Measurements from ENCODE around the gene BCR.

Gene BCR

DNA sequence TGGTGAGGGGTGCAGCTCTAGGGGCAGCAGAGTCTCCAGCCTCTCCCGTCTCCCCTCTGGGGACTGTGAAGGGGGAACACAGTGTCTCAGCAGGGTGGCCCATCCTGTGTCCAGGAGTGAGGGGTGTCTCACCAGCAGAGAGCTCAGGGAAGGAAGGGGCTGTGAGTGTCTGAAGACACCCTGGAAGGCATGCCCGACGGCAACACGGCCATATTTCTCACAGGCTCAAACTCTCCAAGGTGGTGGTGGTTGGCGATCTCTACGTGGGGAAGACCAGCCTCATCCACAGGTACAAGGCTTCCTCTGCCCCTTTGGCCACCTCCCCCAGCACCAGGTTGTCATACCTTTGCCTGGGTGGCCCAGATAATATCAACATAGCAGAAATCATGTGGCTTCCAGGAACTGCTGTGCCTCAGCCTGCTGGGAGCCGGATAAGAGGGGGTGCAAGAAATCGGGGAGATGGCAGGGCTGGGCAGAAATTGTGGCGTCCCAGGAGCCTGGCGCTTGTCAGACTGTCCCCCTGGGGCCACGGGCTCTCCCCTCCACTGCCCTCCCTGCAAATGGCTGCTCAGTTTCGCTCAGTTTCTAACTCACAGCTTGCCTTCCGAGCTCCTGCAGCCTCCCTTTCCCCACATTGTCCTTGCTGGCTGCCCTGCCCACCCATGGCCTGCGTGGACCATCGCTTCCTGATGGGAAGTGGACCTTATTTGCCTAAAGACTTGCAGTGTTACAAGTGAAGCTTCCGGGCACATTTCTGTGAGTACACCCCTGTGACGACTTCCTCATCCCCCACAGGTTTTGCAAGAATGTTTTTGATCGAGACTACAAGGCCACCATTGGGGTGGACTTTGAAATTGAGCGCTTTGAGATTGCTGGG lies 27.8 kb upstream of the BCR start:
- DNase-seq, result no peak

DNA sequence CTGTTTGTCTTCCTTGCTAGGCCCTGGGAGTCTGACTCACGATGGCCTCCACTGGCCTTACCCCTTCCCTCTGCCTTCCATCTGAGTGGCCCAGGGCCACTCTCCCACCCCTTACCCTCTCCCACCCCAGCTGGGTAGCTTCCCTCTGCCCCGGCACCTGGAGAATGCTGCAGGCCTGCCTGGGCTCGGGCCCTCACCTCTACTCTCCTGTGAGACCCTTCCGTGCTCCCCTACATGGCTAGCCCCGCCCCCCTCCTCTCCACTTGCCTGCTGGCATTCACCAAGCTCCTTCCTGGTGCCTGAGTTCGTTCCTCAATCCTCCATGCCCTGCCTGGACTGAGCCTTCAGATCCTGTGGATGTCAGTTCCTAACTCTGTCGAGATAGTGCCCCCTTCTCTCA lies 26.3 kb upstream of the BCR start:
- DNase-seq, result no peak

DNA sequence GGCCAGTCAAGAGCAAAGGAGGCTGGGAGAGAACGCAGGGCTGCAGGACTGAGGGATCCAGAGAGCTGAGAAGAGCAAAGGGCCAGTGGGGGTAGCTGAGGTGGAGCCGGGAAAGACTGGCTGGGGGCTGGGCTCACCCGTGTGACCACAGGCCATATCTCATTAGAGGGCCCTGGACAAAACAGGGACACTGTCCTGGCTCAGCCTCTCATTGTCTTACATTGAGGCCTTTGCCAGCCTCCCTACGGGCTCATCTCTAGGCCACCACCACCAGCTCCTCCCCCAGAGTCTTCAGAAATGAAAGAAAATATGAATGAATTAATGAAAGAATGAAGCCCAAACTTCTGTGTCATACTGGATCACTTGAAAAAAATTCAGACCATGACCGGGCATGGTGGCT lies 25.8 kb upstream of the BCR start:
- DNase-seq, result no peak

DNA sequence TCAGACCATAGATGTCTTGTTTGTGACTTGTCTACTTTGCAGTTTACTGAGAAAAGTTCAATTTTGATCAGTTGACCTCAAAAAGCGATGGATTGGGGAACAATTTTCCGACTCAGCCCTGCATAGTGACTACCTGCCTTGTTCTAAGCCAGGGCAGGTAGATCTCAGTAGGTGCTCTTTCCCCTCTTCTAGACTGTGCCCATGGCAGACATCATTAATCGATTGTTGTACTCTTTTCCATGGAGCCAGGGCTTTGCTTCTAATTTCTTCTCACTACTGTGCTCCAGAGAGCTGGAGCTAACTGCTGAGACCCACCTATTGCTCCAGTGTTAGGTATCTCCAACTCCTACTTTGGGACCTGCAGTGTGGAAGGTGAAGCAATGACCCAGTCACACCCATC lies 25.2 kb upstream of the BCR start:
- no peak for DNase-seq

DNA sequence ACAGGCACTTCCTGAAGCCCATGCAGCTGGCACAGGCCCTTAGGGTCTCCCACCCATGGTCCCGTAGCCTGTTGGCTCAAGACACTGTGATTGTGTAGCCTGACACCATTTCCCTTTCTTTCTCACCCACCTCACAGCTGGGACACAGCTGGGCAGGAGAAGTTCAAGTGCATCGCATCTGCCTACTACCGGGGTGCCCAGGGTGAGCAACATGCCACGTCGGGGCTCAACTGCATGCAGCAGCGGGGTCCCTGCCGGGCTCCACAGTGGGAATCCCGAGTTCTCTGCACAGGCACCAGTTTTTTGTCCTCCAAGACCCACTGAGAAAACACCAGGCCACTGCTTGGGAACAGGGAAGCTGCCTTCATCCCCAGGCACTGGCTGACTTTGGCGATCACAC lies 24.5 kb upstream of the BCR start:
- DNase-seq, result no peak

DNA sequence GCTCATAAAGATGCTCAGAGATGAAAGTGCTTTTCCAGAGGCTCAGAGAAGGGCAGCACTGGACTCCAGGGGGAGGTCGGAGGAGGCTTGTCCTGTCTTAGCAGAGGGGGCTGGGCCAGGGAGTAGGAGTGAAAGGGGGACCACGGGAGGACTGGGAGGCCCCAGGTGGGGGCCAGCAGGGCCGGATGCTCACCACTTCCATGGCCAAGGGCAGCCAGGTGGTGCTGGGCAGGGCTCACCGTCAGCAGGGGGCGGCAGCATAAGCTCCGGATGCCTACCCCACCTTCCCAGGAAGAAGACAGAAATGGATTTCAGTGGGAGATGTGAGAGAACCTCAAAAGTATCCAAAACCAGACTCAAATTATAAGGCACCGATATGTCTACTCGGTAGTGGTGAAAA lies 24.0 kb upstream of the BCR start:
- no peak for DNase-seq

DNA sequence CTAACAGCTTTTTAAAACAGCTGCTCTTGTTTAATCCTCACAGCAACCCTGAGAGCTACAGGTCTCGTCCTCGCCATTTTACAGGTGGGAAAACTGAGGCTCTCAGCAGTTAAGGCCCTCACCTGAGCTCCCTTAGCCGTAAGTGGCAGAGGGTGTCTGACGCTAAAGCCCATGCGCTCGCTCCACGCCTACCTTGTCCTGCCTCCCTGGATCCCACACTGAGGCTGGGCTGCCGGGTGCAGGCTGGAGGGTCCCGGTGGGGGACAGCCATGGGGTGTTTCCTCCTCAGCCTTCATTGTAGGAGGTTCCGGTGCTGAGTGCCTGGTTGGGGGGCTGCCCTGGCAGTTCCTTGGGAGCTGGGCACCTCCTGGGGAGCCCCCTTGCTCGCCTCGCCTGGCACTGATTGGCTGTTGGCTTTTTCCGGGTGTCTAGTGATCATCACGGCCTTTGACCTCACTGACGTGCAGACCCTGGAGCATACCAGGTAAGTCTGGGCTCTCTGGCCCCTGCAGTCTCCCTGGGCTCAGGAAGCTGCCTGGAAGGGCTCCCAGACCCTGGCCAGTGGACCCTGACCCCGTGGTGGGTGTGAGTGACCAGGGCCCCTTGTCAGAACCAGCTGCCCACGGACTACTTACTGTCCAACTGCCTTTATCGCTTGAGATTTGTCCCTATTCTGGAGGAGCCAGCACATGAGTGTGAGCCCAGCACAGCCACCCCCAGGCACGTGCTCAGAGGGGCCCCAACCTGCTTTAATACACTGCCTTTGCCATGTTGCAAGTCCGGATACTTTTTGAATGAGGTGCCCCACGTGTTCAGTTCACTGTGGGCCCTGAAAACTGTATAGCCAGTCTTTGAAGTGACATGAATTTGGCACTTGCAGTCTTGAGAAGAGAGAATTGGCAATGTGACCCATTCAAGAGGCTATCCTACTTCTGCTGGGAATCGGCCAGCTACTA lies 22.5 kb upstream of the BCR start:
- DNase-seq, result no peak

DNA sequence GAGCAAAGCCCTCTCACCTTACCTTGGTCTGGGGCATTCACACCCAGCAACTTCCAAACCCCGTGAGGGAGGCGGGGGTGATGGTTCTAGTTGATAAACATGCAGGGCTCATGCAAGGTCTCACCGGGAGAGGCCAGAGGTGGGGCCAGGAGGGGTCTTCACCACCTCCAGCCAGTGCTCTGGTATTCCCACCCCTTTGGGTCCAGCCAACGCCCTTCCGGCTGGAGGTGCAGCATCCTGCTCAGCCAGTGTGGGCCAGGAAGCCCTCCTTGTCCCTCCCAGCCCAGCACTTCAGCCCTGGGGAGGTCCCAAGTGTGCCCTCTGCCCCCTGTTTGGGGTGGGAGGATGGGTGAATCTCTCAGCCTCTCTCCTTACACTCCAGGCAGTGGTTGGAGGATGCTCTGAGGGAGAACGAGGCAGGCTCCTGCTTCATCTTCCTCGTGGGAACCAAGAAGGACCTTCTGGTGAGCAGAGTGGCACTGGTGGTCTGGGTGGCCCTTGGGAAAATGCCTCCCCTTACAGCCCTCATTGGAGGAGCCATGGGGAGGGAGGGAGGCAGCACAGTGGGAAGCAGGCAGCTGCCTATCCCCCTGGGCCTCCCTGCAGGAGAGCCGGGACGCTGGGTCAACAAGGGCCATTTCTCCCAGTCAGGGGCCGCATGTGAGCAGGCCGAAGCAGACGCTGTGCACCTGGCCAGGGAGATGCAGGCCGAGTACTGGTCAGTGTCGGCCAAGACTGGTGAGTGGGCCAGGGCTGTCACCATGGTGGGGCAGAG lies 21.6 kb upstream of the BCR start:
- DNase-seq, result no peak

DNA sequence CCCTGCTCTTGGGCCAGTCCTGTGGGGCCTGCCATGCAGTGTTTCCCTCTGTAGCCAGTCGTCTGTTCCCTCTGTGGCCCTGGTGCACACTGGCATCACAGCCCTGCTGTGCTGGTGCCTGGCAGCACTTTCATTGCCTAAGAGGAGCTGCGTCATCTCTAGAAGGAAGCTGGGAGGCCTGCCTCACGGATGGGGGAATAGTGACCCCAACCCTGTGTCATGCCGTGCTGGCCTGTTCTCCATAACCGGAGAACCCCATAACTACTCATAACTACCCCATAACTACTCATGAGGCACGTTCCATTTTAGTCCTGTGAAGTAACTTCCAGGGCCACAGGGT lies 21.0 kb upstream of the BCR start:
- no peak for DNase-seq

DNA sequence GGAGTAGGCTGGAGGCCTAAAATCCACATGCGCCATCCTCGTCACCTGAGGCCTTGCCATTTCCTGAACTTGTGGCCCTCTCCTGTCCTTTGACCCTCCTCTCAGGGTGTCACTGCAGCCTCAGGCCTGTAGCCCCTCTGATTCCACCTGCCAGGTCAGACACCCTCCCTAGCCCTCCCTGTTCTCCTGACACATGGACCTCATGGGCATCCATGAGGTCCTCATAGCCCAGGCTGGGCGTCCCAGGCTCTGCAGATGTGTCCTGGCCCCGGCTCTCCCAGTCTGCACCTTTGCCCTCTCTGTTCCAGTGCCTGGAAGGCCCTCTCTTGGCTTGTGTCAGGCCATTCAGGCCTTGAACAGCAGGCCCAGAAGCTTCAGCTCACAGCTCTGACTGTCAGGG lies 19.3 kb upstream of the BCR start:
- no peak for DNase-seq

DNA sequence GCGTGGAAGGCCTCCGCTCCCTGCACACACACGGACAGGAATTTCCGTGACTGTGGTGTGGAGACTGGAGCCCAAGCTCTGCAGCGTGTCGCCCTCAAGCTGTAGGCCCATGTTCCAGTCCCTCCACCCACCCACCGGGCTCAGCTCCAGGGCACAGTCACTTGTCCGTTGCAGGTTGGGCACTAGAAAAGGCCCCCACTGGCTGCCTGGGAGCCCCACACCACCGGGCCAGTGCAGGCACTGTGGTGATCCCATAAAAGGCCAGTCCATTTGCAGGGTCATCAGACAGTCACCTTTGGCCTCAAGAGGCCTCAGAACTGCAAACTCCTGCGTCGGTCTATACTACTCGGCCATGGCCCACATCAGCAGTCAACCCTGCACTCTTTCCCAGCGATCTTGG lies 18.7 kb upstream of the BCR start:
- DNase-seq, result no peak

DNA sequence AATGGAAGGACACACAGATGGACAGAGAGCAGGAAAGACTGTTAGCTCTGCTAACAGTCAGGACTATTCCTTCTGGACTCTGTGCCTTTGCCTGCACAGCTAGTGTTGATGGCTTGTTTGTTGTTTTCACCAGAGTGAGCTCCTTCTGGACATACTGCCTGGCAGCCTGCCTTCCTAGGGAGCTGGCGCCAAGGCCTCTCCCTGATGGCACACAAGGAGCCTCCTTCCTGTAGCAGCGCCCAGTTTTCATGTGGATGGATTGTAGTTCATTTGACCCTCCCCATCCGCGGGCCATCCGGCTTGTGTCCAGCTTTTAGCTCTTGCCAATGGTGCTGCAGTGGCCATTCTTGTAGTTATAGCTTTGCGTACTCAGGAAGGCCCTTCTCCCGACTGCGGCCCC lies 16.6 kb upstream of the BCR start:
- no peak for DNase-seq

DNA sequence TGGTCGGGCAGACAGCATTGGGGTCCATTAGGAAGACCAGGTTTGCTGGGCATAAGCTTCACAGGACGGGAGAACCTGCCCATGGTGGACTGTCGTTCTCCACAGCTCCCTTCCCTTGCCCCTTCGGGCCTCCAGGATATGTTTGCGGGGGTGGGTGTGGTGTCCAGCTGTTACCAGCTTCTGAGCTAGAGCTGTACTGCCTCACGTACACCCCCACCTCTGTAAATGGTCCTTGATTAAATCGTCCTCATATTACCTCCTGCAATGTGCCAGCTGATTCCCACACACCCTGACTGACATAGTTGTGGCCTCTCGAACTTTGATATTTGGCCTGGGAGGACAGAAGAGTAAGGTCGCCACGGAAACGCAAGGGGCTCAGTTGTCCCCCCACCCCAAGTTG lies 16.2 kb upstream of the BCR start:
- DNase-seq, result no peak

DNA sequence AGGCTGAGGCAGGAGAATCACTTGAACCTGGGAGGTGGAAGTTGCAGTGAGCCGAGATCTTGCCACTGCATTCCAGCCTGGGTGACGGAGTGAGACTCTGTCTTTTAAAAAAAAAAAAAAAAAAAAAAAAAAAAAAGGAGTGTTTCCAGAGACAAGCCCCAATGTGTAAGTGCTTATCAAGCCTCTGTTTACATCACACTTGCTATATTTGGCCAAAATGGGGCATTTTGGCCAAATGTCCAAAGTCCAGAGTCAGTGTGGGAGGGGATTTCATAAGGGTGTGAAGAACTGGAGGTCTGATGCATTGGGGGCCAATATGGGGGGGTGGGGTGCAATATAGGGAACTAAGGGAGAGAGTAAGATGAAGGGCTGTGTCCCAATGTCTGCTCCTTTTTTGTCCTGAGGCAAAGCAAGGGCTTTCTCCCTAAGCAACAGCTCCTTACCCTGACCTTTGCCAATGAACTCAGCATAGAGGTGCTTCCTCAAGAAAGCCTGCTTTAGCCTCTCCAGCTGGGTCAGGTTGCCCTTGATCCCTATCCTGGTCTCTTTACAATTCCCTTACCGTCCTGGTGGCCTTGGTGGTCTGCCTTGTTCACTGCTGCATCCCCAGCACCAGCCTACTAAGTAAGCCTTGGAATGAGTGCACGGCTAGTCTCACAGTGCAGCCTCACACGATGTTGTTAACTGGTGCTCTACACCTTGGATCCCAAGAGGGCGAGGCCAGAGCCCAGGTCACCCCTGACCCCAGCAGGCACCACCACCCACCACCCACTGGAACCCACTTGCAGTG lies 14.1 kb upstream of the BCR start:
- DNase-seq, result no peak

DNA sequence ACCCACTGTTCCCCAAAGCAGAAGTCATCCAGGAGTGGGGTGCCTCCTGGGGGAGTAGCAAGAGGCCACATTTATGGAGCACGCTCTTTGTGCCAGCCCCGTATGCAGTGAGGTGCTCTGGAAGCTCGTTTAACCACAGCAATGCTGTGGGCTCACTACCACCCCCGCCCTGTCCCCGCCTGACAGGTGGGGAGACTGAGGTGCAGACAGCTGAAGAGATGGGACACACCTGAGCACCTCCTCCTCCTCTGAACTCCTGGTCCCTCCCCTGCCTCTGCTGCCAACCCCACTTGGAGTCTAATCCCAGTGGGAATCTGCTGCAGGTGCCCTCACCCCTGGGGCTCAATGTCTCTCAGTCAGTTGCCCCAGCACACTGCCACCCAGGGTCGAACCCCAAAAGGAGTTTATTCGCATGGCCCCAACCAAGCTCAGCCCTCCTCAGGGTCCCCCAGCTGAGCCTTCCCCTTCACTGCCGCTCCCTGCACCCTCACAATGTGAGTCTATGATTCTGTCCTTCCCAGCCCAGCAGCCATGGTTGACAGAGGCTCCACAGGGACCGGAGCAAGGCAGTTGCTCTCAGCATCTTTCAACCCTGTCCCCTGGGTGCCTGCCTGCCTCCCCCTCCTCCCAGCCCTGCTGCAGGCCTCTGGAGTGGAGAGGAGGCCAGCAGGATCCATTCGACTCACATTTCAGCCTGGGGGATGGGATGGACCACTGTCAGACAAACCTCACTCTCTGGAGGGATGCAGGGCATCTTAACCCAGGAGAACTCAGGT lies 13.3 kb upstream of the BCR start:
- DNase-seq, result no peak

DNA sequence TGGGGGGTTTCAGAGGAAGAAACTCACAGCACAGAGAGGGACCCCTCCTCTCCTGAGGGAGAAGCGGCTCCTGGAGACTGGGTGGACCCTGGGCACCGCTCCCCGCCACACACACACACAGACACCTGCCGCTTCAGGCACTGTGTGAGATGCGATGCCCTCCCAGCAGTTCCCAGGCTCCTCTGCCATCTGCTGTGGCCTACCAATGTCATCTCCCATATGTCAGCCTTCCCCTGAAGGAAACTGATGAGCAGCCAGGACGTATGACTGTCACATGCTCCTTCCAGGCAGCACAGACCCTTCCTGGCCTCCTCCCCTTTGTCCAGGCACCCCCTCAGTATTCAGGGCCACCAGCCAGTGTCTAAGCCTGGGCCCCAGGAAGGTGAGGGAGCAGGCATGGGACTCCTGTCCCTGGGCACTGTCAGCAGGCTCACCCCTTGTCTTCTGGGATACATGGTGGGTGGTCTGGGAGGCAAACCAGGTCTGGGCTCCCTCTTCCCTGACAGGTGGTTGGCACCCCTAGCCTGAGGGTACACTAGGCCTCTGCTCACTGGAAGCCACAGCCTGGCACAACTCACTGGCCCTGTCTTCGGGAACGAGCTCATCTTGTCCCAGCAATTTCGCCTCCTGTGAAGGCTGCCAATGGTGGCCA lies 11.8 kb upstream of the BCR start:
- DNase-seq, result no peak

DNA sequence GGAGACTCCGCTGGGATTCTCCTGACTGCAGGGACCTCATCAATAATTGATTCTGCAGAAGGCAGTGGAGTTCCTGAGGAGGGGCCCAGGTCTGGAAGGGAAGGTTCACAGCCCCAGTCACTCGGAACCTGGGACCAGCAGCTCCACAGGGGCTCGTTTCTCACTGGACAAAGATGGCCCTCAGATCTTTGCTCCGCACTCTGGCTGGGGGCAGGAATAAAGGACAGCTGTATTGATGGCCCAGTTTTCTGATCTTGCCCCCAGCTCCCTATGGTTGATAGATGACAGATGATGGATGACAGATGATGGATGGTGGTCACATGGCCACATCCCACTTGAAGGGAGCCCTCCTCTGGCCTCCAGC lies 11.3 kb upstream of the BCR start:
- no peak for DNase-seq

DNA sequence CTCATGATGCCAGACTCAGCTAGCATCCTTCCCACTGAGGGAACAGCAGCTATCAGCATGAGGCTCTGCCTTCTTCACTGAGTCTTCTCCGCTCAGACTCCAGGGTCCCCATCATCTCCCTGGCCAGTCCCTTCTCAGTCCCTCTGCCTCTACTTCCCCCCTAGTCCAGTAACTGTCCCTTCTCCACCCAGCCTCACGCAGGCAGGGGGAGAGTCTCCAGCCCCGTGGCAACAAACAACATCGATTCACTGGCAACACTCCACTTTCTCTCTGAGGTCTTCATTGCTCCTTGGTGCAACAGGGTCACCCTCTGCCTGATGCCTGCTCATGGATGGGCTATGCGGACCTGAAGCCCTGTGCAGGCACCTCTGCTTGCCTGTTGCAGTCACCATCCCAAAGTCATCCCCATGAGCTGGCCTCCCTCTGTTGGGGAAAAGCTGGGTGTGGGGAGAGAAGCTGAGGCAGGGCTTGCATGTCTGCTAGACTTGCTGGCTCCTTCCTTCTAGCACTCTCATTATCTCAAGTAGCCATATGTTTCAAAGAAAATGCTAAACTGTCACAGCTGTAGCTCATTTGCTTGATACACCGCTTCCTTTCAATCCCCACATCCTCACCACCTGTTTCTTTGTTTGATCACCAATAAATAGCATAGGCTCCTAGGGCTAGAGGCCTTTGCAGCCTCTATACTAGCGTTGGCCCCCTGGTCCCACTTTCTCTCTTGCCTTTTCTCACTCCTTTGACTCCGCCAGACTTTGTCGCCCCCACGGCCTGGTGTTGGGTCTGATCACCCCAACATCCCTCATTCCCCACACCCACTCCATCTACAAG lies 4.3 kb upstream of the BCR start:
- DNase-seq, result no peak

DNA sequence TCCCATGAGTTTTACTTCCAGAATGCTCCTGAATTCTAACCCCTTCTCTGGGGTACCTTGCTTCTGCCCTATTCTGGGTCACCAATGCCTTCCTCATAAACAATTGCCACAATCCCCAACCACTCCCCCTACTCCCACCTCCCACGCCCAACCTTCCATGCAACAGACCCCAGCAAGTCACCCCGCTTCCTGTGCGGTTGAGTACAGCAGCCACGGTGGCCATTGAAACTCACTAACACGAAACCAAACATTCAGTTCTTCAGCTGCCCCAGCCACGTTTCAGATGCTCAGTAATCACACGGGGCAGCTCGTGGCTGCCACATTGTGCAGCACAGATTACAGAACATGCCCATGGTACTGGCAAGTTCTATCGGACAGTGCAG lies 3.7 kb upstream of the BCR start:
- DNase-seq, result no peak

DNA sequence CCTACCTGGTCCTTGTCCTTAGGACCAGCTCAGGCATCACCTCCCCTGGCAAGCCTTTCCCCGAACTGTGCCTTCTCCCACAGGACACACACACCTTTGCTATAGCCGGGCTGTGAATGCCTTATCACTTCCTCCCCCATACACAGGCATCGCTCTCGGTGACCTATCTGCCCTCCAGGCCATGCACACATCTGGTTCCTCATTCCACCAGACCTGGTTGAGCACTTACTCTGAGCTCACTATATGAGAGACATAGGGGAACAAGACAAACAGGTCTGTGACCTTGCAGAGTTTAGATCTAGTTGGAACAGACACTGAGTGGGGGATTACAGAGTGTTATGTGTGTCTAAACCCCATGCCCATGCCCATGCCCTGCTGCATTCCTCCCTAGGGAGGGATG lies 3.1 kb upstream of the BCR start:
- DNase-seq, result no peak

Data from activated CD4-positive, CD25-positive, alpha-beta regulatory T cell treated with anti-CD3 and anti-CD28 coated beads, Interleukin-2, amount 50 U/mL, for 72 hours (primary cell).